Parathyroid adenoma (tissue), 2 donors: ENCODE measurements around the gene AFG1L.

Source experiments
- H2AFZ ChIP-seq: fragments of 300-600 bp; sonication (generic); one replicate; pipeline ENCODE4 v1.7.0; 2017; ENCODE audit warnings: antibody characterized with exemption, mild to moderate bottlenecking
- H3K27ac ChIP-seq: fragments of 300-600 bp; sonication (generic); one replicate; pipeline ENCODE4 v1.7.0; 2017
- H3K27me3 ChIP-seq: fragments of 300-600 bp; sonication (generic); one replicate; pipeline ENCODE4 v1.7.0; 2017; ENCODE audit warnings: low read length; ENCODE audit not compliant: control insufficient read depth, insufficient read depth
- H3K36me3 ChIP-seq: fragments of 300-600 bp; sonication (generic); one replicate; pipeline ENCODE4 v1.7.0; 2017; ENCODE audit warnings: low read length; ENCODE audit not compliant: control insufficient read depth, insufficient read depth
- H3K4me1 ChIP-seq: fragments of 300-600 bp; sonication (generic); one replicate; pipeline ENCODE4 v1.7.0; 2017; ENCODE audit warnings: control low read depth
- H3K4me2 ChIP-seq: fragments of 300-600 bp; sonication (generic); one replicate; pipeline ENCODE4 v1.7.0; 2017; ENCODE audit warnings: low read length
- H3K4me3 ChIP-seq: fragments of 300-600 bp; sonication (generic); one replicate; pipeline ENCODE4 v1.7.0; 2017; ENCODE audit warnings: low read depth, low read length
- H3K79me2 ChIP-seq: fragments of 300-600 bp; sonication (generic); one replicate; pipeline ENCODE4 v1.7.0; 2017; ENCODE audit warnings: control low read depth
- H3K9ac ChIP-seq: fragments of 300-600 bp; sonication (generic); one replicate; pipeline ENCODE4 v1.7.0; 2017; ENCODE audit warnings: mild to moderate bottlenecking
- H3K9me3 ChIP-seq: fragments of 300-600 bp; sonication (generic); one replicate; pipeline ENCODE4 v1.7.0; 2017; ENCODE audit warnings: low read length; ENCODE audit not compliant: control insufficient read depth
- TF ChIP-seq, protein P1 (sequence below): fragments of 300-600 bp; sonication (generic); IDR thresholded peaks from one replicate; pipeline ENCODE4 v1.7.0; 2017; ENCODE audit warnings: antibody characterized with exemption, mild to moderate bottlenecking
- donor health status: primary hyperparathyroidism.

Gene AFG1L

DNA sequence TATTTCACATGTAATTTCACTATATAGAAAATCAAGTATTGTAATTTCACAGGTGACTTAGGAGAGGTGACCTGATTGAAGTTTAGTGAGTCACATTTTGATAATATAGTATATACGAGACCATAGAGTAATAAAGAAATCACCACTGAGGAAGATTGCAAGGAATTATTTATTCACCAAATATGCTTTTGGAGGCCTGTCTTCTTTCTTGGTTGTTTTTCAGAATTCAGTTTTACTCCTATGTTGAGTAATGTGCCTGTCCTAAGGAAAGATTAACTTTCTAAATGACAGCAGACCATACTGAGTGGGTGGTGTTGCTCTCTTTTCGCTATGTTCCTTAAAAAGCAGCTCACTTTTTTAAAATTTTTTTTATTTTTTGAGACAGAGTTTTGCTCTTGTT, 178.3 kb downstream of the AFG1L start:
- H3K9me3 ChIP-seq, result no peaks in the 10 kb centered on the region
- no peak overlapping the region for H2AFZ ChIP-seq
- H3K79me2 ChIP-seq, result no peaks in the 10 kb centered on the region
- no peaks in the 10 kb centered on the region for H3K4me1 ChIP-seq
- no peaks in the 10 kb centered on the region for H3K36me3 ChIP-seq
- H3K4me2 ChIP-seq, result no peak overlapping the region
- H3K4me3 ChIP-seq, result no peak overlapping the region
- no peak overlapping the region for H3K9ac ChIP-seq
- H3K27ac ChIP-seq, result no peak overlapping the region
- no peaks in the 10 kb centered on the region for H3K27me3 ChIP-seq
- TF ChIP-seq, protein P1, sequence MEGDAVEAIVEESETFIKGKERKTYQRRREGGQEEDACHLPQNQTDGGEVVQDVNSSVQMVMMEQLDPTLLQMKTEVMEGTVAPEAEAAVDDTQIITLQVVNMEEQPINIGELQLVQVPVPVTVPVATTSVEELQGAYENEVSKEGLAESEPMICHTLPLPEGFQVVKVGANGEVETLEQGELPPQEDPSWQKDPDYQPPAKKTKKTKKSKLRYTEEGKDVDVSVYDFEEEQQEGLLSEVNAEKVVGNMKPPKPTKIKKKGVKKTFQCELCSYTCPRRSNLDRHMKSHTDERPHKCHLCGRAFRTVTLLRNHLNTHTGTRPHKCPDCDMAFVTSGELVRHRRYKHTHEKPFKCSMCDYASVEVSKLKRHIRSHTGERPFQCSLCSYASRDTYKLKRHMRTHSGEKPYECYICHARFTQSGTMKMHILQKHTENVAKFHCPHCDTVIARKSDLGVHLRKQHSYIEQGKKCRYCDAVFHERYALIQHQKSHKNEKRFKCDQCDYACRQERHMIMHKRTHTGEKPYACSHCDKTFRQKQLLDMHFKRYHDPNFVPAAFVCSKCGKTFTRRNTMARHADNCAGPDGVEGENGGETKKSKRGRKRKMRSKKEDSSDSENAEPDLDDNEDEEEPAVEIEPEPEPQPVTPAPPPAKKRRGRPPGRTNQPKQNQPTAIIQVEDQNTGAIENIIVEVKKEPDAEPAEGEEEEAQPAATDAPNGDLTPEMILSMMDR, result no peak

GRCh38 chr6:108476376-108476775, 181.5 kb downstream of the AFG1L start:
- H3K4me3 ChIP-seq, result no peak overlapping the region
- no peak overlapping the region for H2AFZ ChIP-seq
- H3K4me2 ChIP-seq, result no peak overlapping the region
- no peak overlapping the region for H3K9ac ChIP-seq
- no peaks in the 10 kb centered on the region for H3K36me3 ChIP-seq
- no peaks in the 10 kb centered on the region for H3K79me2 ChIP-seq
- TF ChIP-seq, protein P1, result no peak
- H3K27ac ChIP-seq, result no peak overlapping the region
- no peaks in the 10 kb centered on the region for H3K4me1 ChIP-seq
- H3K27me3 ChIP-seq, result no peaks in the 10 kb centered on the region
- H3K9me3 ChIP-seq, result no peaks in the 10 kb centered on the region

- Histone ChIP-seq H3K27ac (no peak overlapping the region), H3K4me2 (no peak overlapping the region), H3K4me1 (no peaks in the 10 kb centered on the region), H2AFZ (no peak overlapping the region), H3K36me3 (no peaks in the 10 kb centered on the region), H3K9ac (no peak overlapping the region), H3K79me2 (no peaks in the 10 kb centered on the region), H3K27me3 (no peaks in the 10 kb centered on the region), H3K4me3 (no peak overlapping the region), H3K9me3 (no peaks in the 10 kb centered on the region)
- TF ChIP-seq, protein P1, result no peak
These were observed 182.1 kb downstream of the AFG1L start for GRCh38 chr6:108476847-108477430.

- H3K79me2 ChIP-seq, result no peaks in the 10 kb centered on the region
- no peak overlapping the region for H2AFZ ChIP-seq
- no peaks in the 10 kb centered on the region for H3K4me1 ChIP-seq
- TF ChIP-seq, protein P1, result no peak
- no peaks in the 10 kb centered on the region for H3K27me3 ChIP-seq
- no peaks in the 10 kb centered on the region for H3K36me3 ChIP-seq
- H3K9me3 ChIP-seq, result no peaks in the 10 kb centered on the region
- H3K9ac ChIP-seq, result no peak overlapping the region
- no peak overlapping the region for H3K27ac ChIP-seq
- no peak overlapping the region for H3K4me2 ChIP-seq
- H3K4me3 ChIP-seq, result no peak overlapping the region
These were observed 187.7 kb downstream of the AFG1L start for GRCh38 chr6:108482559-108482958.

DNA sequence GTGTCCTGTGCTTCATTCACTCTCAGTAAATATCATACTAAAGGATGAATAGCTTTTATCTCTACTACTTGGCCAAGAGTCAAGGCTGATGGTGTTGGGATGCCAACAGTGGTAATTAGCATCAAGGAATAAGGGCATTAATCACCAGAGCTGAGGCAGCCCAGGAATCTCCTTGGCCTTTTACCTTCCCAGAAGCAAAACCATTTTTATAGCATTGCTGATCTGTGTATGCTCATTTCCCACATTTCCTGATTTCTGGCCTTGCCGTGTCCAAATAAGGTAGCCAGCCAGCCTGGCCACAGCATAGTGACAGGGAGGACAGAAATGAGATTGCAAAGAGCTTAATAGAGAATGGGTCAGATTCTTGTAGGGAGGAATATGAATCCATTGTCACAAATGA, 189.2 kb downstream of the AFG1L start:
- Histone ChIP-seq H3K9me3 (no peaks in the 10 kb centered on the region), H2AFZ (no peak overlapping the region), H3K4me1 (no peaks in the 10 kb centered on the region), H3K79me2 (no peaks in the 10 kb centered on the region), H3K9ac (no peak overlapping the region), H3K27me3 (no peaks in the 10 kb centered on the region), H3K4me3 (no peak overlapping the region), H3K36me3 (no peaks in the 10 kb centered on the region), H3K4me2 (no peak overlapping the region), H3K27ac (no peak overlapping the region)
- TF ChIP-seq, protein P1, result no peak
